ENCODE measurements around the gene C2orf68.

DNA sequence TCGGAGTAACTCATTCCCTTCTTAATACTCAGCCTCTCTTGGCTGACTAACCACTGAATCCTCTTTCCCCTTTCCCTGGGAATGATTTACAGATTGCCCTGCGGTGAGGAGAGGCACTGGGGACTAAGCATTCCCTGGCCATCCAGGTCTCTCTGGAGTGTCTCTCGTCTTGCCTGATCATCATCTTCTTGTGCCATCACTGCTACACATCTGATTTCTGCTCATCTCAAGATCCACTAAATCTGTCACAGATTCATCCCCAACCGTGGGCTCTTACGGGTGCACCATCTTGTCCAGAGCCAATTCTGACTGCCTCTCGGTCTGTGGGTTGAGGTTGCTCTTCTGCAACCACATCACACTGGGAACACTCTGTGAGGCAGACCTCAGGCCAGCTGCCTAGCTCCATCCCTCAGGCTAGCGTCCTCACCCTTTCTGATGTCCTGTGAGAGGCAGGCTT is 44.1 kb upstream of the C2orf68 start:
- TF ChIP-seq, protein P1, sequence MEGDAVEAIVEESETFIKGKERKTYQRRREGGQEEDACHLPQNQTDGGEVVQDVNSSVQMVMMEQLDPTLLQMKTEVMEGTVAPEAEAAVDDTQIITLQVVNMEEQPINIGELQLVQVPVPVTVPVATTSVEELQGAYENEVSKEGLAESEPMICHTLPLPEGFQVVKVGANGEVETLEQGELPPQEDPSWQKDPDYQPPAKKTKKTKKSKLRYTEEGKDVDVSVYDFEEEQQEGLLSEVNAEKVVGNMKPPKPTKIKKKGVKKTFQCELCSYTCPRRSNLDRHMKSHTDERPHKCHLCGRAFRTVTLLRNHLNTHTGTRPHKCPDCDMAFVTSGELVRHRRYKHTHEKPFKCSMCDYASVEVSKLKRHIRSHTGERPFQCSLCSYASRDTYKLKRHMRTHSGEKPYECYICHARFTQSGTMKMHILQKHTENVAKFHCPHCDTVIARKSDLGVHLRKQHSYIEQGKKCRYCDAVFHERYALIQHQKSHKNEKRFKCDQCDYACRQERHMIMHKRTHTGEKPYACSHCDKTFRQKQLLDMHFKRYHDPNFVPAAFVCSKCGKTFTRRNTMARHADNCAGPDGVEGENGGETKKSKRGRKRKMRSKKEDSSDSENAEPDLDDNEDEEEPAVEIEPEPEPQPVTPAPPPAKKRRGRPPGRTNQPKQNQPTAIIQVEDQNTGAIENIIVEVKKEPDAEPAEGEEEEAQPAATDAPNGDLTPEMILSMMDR (conservative IDR thresholded peaks at IDR 0.05 in 1 of 2, IDR thresholded peaks at IDR 0.05 in 1 of 2; ENCODE audit: low read depth in 1 of 2, low read length in 2 of 2): no peak
- no peak for TF ChIP-seq EZH2 (IDR thresholded peaks at IDR 0.05; ENCODE audit: low read length, missing control alignments)
